Mucosa of descending colon (tissue), 3 donors: ENCODE results near the gene CSTF2T. TPM values are rescaled to one million over a fixed set of nuclear protein-coding genes. Genes with fewer than 3 reads are reported as not detected.

Source experiments
- ATAC-seq: fragments of 200-7000 bp; cut with Tn5 transposase; one replicate; pipeline ENCODE4 v1.9.1; 2020; ENCODE audit warnings: mild to moderate bottlenecking, moderate library complexity
- DNase-seq, 3 donors: peaks; one replicate each; pipeline ENCODE4 v3.0.0-alpha.2; 2020
- H3K36me3 ChIP-seq: fragments of 200-600 bp; one replicate; pipeline ENCODE4 v1.8.0; 2021; ENCODE audit warnings: low read depth, mild to moderate bottlenecking
- H3K4me1 ChIP-seq: fragments of 200-600 bp; one replicate; pipeline ENCODE4 v1.8.0; 2021; ENCODE audit warnings: low read depth, mild to moderate bottlenecking
- H3K4me3 ChIP-seq: fragments of 200-600 bp; one replicate; pipeline ENCODE4 v1.8.0; 2021; ENCODE audit warnings: mild to moderate bottlenecking
- H3K9me3 ChIP-seq: fragments of 200-600 bp; one replicate; pipeline ENCODE4 v1.8.0; 2021; ENCODE audit warnings: mild to moderate bottlenecking
- CTCF ChIP-seq: fragments of 200-600 bp; IDR thresholded peaks from one replicate; pipeline ENCODE4 v1.8.0; 2022; ENCODE audit warnings: antibody characterized with exemption, mild to moderate bottlenecking
- intact Hi-C, 2 donors: fragments of 100-400 bp; cut with DNase I in 1 of 2; cut with micrococcal nuclease in 1 of 2; formaldehyde crosslinking; loops; one replicate each; pipeline versions ENCODE4 v1.11.0 to v1.11.1; 2022; cut with DNase I, micrococcal nuclease
- total RNA-seq, 3 donors: library from RNA; stranded (reverse); fragmentation: NEBNext Ultra II Directional in 2 of 3; extraction: Animal tissue kit (Norgen Biotek cat#: 25700) in 2 of 3; gene quantifications; one replicate each; pipeline versions ENCODE4 v1.2.1 to v1.2.4, GENCODE V29; 2021 to 2023
- donor health status: DM: no; HTN: no; CAD: no; lungs with moderate emphysema.
- donor health status: DM: no; HTN: no; CAD: no.
- donor health status: DM: no; HTN: yes; CAD: no.

The CSTF2T gene
- total RNA-seq, 3 donors from 2014 or later, result 13.5 to 21.7 (median 18.9) TPM

GRCh38 chr10:51685768-51686167 is 13.6 kb downstream of the CSTF2T start:
- Histone ChIP-seq H3K36me3 (no peaks in the 10 kb centered on the region), H3K9me3 (no peaks in the 10 kb centered on the region), H3K4me3 (no peak overlapping the region), H3K4me1 (no peaks in the 10 kb centered on the region)
- TF ChIP-seq CTCF, result no peak
- intact Hi-C loops, result no loop called here
- ATAC-seq (no peak), DNase-seq (no peak)

GRCh38 chr10:51683031-51683691 is 16.2 kb downstream of the CSTF2T start:
- Histone ChIP-seq H3K9me3 (no peaks in the 10 kb centered on the region), H3K4me1 (no peaks in the 10 kb centered on the region), H3K4me3 (no peak overlapping the region), H3K36me3 (no peaks in the 10 kb centered on the region)
- DNase-seq (no peak), ATAC-seq (no peak)
- TF ChIP-seq CTCF, result no peak
- intact Hi-C loops, result no loop called here

GRCh38 chr10:51679841-51680240 is 19.6 kb downstream of the CSTF2T start:
- H3K36me3 ChIP-seq, result no peaks in the 10 kb centered on the region
- no peak for TF ChIP-seq CTCF
- intact Hi-C loops, result no loop called here
- no peaks in the 10 kb centered on the region for H3K9me3 ChIP-seq
- ATAC-seq (no peak), DNase-seq (no peak)
- no peak overlapping the region for H3K4me3 ChIP-seq
- no peaks in the 10 kb centered on the region for H3K4me1 ChIP-seq

GRCh38 chr10:51675088-51675487 is 24.3 kb downstream of the CSTF2T start:
- intact Hi-C loops, result no loop called here
- no peak for TF ChIP-seq CTCF
- no peaks in the 10 kb centered on the region for H3K36me3 ChIP-seq
- no peak overlapping the region for H3K4me3 ChIP-seq
- DNase-seq, result no peak
- peaks cover 4% of the 10 kb centered on the region for H3K9me3 ChIP-seq
- ATAC-seq, result no peak
- no peaks in the 10 kb centered on the region for H3K4me1 ChIP-seq

- no peak for TF ChIP-seq CTCF
- Histone ChIP-seq H3K9me3 (peaks cover 4% of the 10 kb centered on the region), H3K4me3 (no peak overlapping the region), H3K4me1 (no peaks in the 10 kb centered on the region), H3K36me3 (no peaks in the 10 kb centered on the region)
- ATAC-seq, result no peak
- DNase-seq, result no peak
- intact Hi-C loops, result no loop called here
Measured at GRCh38 chr10:51672039-51672535, 27.3 kb downstream of the CSTF2T start.

- intact Hi-C loops, result no loop called here
- DNase-seq (no peak), ATAC-seq (no peak)
- Histone ChIP-seq H3K4me1 (no peaks in the 10 kb centered on the region), H3K9me3 (peaks cover 4% of the 10 kb centered on the region), H3K4me3 (no peak overlapping the region), H3K36me3 (no peaks in the 10 kb centered on the region)
- no peak for TF ChIP-seq CTCF
Measured at GRCh38 chr10:51669041-51669440, 30.4 kb downstream of the CSTF2T start.
